ENCODE data around the gene DFFA. TPM values are rescaled to one million over a fixed set of nuclear protein-coding genes. Genes with fewer than 3 reads are reported as not detected.

The DFFA gene
- total and polyA plus RNA-seq, 9 of the 15 experiments (the other 6 are each of a cell fraction or from before 2014, with no cell fraction given): 39.6 to 74.8 (median 59.2) TPM

GRCh38 chr1:10472220-10473144 is at the start of gene DFFA (continued):
- TF ChIP-seq RBM14 (IDR thresholded peaks at IDR 0.05; ENCODE audit: borderline replicate concordance, insufficient read depth, low read depth, low read length): no peak
- TF ChIP-seq ESRRB (CRISPR knock-in tag; IDR thresholded peaks at IDR 0.05; ENCODE audit: borderline replicate concordance): no peak
- TF ChIP-seq REST (IDR thresholded peaks at IDR 0.05; ENCODE audit: borderline replicate concordance): peak; percentile 83
- peak; percentile 56; the same call in 1 of the 2 replicates for TF ChIP-seq REST (CRISPR knock-in tag; IDR thresholded peaks at IDR 0.05; ENCODE audit: low read depth)
- no peak for TF ChIP-seq BMI1 (IDR thresholded peaks at IDR 0.05; ENCODE audit: low read length)
- TF ChIP-seq ZNF239 (CRISPR knock-in tag; IDR thresholded peaks at IDR 0.05): peak; percentile 15; the same call in 1 of the 2 replicates
- TF ChIP-seq PRPF4 (IDR thresholded peaks at IDR 0.05; ENCODE audit: insufficient read depth, low read depth, low read length, poor library complexity, severe bottlenecking): no peak
- TF ChIP-seq FOXA3 (CRISPR knock-in tag; conservative IDR thresholded peaks at IDR 0.05 in 1 of 2, IDR thresholded peaks at IDR 0.05 in 1 of 2): no peak
- TF ChIP-seq CSDE1 (IDR thresholded peaks at IDR 0.05): 0 out of 4 replicates have a peak, but pooled peaks of 1 of the 2 experiments have one; percentile 31
- TF ChIP-seq ETV1 (tag; conservative IDR thresholded peaks at IDR 0.05; ENCODE audit: low read depth): peak; percentile 79
- peak; percentile 97 for TF ChIP-seq ZBTB7A (IDR thresholded peaks at IDR 0.05; ENCODE audit: borderline replicate concordance, control insufficient read depth, low read depth, low read length)
- TF ChIP-seq MNT (conservative IDR thresholded peaks at IDR 0.05): peak; percentile 99 to 100
- TF ChIP-seq SLC30A9 (CRISPR knock-in tag; IDR thresholded peaks at IDR 0.05): no peak
- TF ChIP-seq MAFF (IDR thresholded peaks at IDR 0.05; ENCODE audit: low read length): peak; percentile 38; the same call in 1 of the 2 replicates

All from K562 (cell line).